H1 (cell line): ENCODE measurements around the gene PGF. TPM values are rescaled to one million over a fixed set of nuclear protein-coding genes. Genes with fewer than 3 reads are reported as not detected.
"Not testable (repeated sequence)": the region's sequence is repeated elsewhere in the genome, so short reads cannot be mapped to it uniquely, and the experiment has no call there.

Source experiments
- CTCF ChIA-PET: fragments of 300-600 bp; sonication (Branson Sonifier 250); formaldehyde crosslinking; loops from one replicate; lab custom pipeline; 2021; ENCODE audit not compliant: partially characterized antibody; lab: Charles Lee
- POLR2A ChIA-PET: fragments of 300-600 bp; sonication (Branson Sonifier 250); formaldehyde crosslinking; loops from one replicate; lab custom pipeline; 2021; ENCODE audit warnings: inconsistent platforms; ENCODE audit not compliant: partially characterized antibody; lab: Charles Lee
- DNase-seq, 2 experiments: peaks; one replicate each; pipeline versions ENCODE4 v3.0.0 to v3.0.0-alpha.2; 2010 to 2022; ENCODE audit warnings: low spot score in 2 of 2, low read depth in 1 of 2, mixed read lengths in 1 of 2
- FAIRE-seq: peaks from 2 replicates; lab custom pipeline; 2011; peaks lifted over from hg19 to GRCh38; lab: Jason Lieb, UNC
- H2AFZ ChIP-seq: 2 replicates; pipeline ENCODE4 v1.8.1; 2012; ENCODE audit warnings: low read length, inconsistent platforms
- H2AK5ac ChIP-seq: 2 replicates; pipeline ENCODE4 v1.6.1; 2013; ENCODE audit warnings: low read depth, low read length
- H2BK120ac ChIP-seq: replicated peaks from 2 replicates; pipeline ENCODE3; 2013; ENCODE audit warnings: low read depth, low read length, inconsistent platforms
- H2BK12ac ChIP-seq: 2 replicates; pipeline ENCODE4 v1.6.1; 2013; ENCODE audit warnings: low read depth, low read length
- H2BK15ac ChIP-seq: 2 replicates; pipeline ENCODE4 v1.6.1; 2013; ENCODE audit warnings: low read length
- H2BK20ac ChIP-seq: 2 replicates; pipeline ENCODE4 v1.6.1; 2013; ENCODE audit warnings: low read length
- H2BK5ac ChIP-seq: 2 replicates; pipeline ENCODE4 v1.6.1; 2013; ENCODE audit warnings: low read depth, low read length
- H3K14ac ChIP-seq: 2 replicates; pipeline ENCODE4 v1.6.1; 2013; ENCODE audit warnings: inconsistent platforms; ENCODE audit not compliant: insufficient read length
- H3K18ac ChIP-seq: 2 replicates; pipeline ENCODE4 v1.6.1; 2013; ENCODE audit warnings: low read length; ENCODE audit errors: extremely low read depth
- H3K23ac ChIP-seq: 2 replicates; pipeline ENCODE4 v1.6.1; 2013; ENCODE audit warnings: inconsistent platforms; ENCODE audit not compliant: insufficient read length
- H3K23me2 ChIP-seq: 2 replicates; pipeline ENCODE4 v1.6.1; 2013; ENCODE audit warnings: low read depth, low read length
- H3K27ac ChIP-seq: 2 replicates; pipeline ENCODE4 v1.6.1; 2011; ENCODE audit warnings: low read depth, low read length, inconsistent platforms
- H3K27me3 ChIP-seq, 4 experiments: replicated peaks in 1 of 4; 1 replicate in 1 of 4; 2 replicates in 3 of 4; pipeline versions ENCODE4 v1.6.1 to v1.8.1; 2011 to 2013; ENCODE audit warnings: low read length in 3 of 4, mild to moderate bottlenecking in 3 of 4, inconsistent platforms in 2 of 4, mixed read lengths in 2 of 4, moderate library complexity in 1 of 4; ENCODE audit not compliant: control insufficient read depth in 3 of 4, insufficient read depth in 3 of 4; ENCODE audit errors: extremely low read depth in 1 of 4
- H3K36me3 ChIP-seq, 4 experiments: 2 replicates each; pipeline versions ENCODE4 v1.6.1 to v1.8.1; 2011 to 2013; ENCODE audit warnings: mild to moderate bottlenecking in 4 of 4, low read length in 3 of 4, moderate library complexity in 2 of 4, control low read depth in 1 of 4, inconsistent platforms in 1 of 4; ENCODE audit not compliant: insufficient read depth in 4 of 4, control insufficient read depth in 2 of 4
- H3K4ac ChIP-seq: replicated peaks from 2 replicates; pipeline ENCODE3; 2013; ENCODE audit warnings: low read length, low read depth, mixed read lengths, inconsistent platforms; ENCODE audit not compliant: insufficient read length
- H3K4me1 ChIP-seq, 4 experiments: replicated peaks in 1 of 4; 1 replicate in 1 of 4; 2 replicates in 3 of 4; pipeline versions ENCODE4 v1.6.1 to v1.8.1; 2011 to 2013; ENCODE audit warnings: low read length in 3 of 4, inconsistent platforms in 2 of 4, mixed read lengths in 1 of 4; ENCODE audit not compliant: insufficient read depth in 4 of 4, control insufficient read depth in 3 of 4
- H3K4me2 ChIP-seq, 2 experiments: 2 replicates each; pipeline versions ENCODE4 v1.6.1 to v1.8.1; 2011 to 2013; ENCODE audit warnings: low read depth in 2 of 2, low read length in 2 of 2, control low read depth in 1 of 2, inconsistent platforms in 1 of 2, mild to moderate bottlenecking in 1 of 2; ENCODE audit not compliant: insufficient read depth in 1 of 2
- H3K4me3 ChIP-seq, 4 experiments: fragments of 200-600, 300-600 bp in 1 of 4; sonication (generic), shearing (Covaris generic), sonication (Bioruptor Twin) in 1 of 4; 2 replicates each; pipeline versions ENCODE4 v1.5.1 to v1.8.1; 2011 to 2016; ENCODE audit warnings: low read length in 4 of 4, low read depth in 3 of 4, control low read depth in 2 of 4, inconsistent platforms in 2 of 4, mild to moderate bottlenecking in 2 of 4, mixed read lengths in 1 of 4, moderate library complexity in 1 of 4; ENCODE audit not compliant: insufficient read depth in 2 of 4; ENCODE audit errors: extremely low read depth in 1 of 4
- H3K56ac ChIP-seq: replicated peaks from 2 replicates; pipeline ENCODE3; 2013; ENCODE audit warnings: low read depth, mild to moderate bottlenecking, mixed read lengths, low read length, inconsistent platforms; ENCODE audit not compliant: insufficient read length
- H3K79me1 ChIP-seq: 2 replicates; pipeline ENCODE4 v1.6.1; 2013; ENCODE audit warnings: low read depth, low read length, control low read depth
- H3K79me2 ChIP-seq, 2 experiments: 2 replicates each; pipeline versions ENCODE4 v1.6.1 to v1.8.1; 2012 to 2013; ENCODE audit warnings: low read length in 2 of 2, mild to moderate bottlenecking in 2 of 2, inconsistent platforms in 1 of 2; ENCODE audit not compliant: insufficient read depth in 2 of 2, control insufficient read depth in 1 of 2
- H3K9ac ChIP-seq, 4 experiments: replicated peaks in 1 of 4; 1 replicate in 1 of 4; 2 replicates in 3 of 4; pipeline versions ENCODE4 v1.6.1 to v1.8.1; 2011 to 2013; ENCODE audit warnings: low read depth in 3 of 4, low read length in 3 of 4, control low read depth in 2 of 4, mild to moderate bottlenecking in 2 of 4, moderate library complexity in 2 of 4, inconsistent platforms in 1 of 4; ENCODE audit errors: extremely low read depth in 1 of 4
- H3K9me3 ChIP-seq, 2 experiments: 2 replicates each; pipeline versions ENCODE4 v1.6.1 to v1.8.1; 2012 to 2013; ENCODE audit warnings: mild to moderate bottlenecking in 2 of 2, moderate library complexity in 2 of 2, control low read depth in 1 of 2, inconsistent platforms in 1 of 2, low read depth in 1 of 2, low read length in 1 of 2, mixed read lengths in 1 of 2; ENCODE audit not compliant: insufficient read depth in 2 of 2
- H4K20me1 ChIP-seq, 2 experiments: replicated peaks in 1 of 2; 2 replicates each; pipeline versions ENCODE3 to v1.8.1; 2011 to 2013; ENCODE audit warnings: inconsistent platforms in 2 of 2, low read length in 2 of 2, mild to moderate bottlenecking in 1 of 2; ENCODE audit not compliant: insufficient read depth in 2 of 2, control insufficient read depth in 1 of 2
- H4K5ac ChIP-seq: 2 replicates; pipeline ENCODE4 v1.6.1; 2013; ENCODE audit warnings: low read length, low read depth, mixed read lengths, inconsistent platforms; ENCODE audit not compliant: insufficient read length
- H4K8ac ChIP-seq: 2 replicates; pipeline ENCODE4 v1.8.0; 2013; ENCODE audit warnings: mild to moderate bottlenecking, moderate library complexity, low read length, inconsistent platforms; ENCODE audit not compliant: insufficient read depth; ENCODE audit errors: extremely low read depth
- H4K91ac ChIP-seq: replicated peaks from 2 replicates; pipeline ENCODE3; 2013; ENCODE audit warnings: low read length, mixed read lengths, inconsistent platforms; ENCODE audit not compliant: insufficient read length
- WGBS, 2 experiments: shearing (Covaris generic) in 1 of 2; methylation state at CpG; one replicate each; pipeline versions ENCODE4 v1.1.6 to v1.1.7; 2013 to 2015; ENCODE audit warnings: low lambda C conversion rate in 2 of 2, mixed read lengths in 2 of 2, inconsistent platforms in 1 of 2, low coverage in 1 of 2, missing lambda C conversion rate in 1 of 2; ENCODE audit not compliant: insufficient replicate concordance in 2 of 2, insufficient coverage in 1 of 2, insufficient read length in 1 of 2; ENCODE audit errors: extremely low coverage in 1 of 2, missing lambda C conversion rate in 1 of 2; 5-methylcytosine and 5-hydroxymethylcytosine counted together
- polyA plus RNA-seq, 7 experiments: library from polyadenylated mRNA; depleted of rRNA in 3 of 7; stranded (reverse) in 5 of 7; unstranded in 2 of 7; fragments of >200 nt in 5 of 7; fragments of 200-250 nt in 2 of 7; gene quantifications; 1 replicate in 5 of 7; 2 replicates in 1 of 7; 4 replicates in 1 of 7; pipeline versions ENCODE4 v1.2.1 to v1.2.3, GENCODE V29; 2011 to 2013; ENCODE audit warnings: missing spikeins in 2 of 7, mixed read lengths in 2 of 7
- total RNA-seq: library from RNA; stranded (reverse); fragmentation: NEBNext Ultra II Directional; extraction: Animal tissue kit (Norgen Biotek cat#: 25700); gene quantifications from 2 replicates; pipeline ENCODE4 v1.2.1, GENCODE V29; 2021

PGF gene
- total and polyA plus RNA-seq, 2 of the 8 experiments (the other 6 are each of a cell fraction or from before 2014, with no cell fraction given) = 2.1 to 4.1 TPM

- FAIRE-seq = not testable (repeated sequence)
- WGBS, 2 experiments = 97% methylated on average over 2 of the region's 4 CpGs; no CpG with 5 or more reads in 1 of the 2 experiments
Observed at GRCh38 chr14:74932936-74933335, 22.5 kb downstream of the PGF start.

More at GRCh38 chr14:74932936-74933335, 22.5 kb downstream of the PGF start:
- POLR2A ChIA-PET, H3K27ac ChIP-seq, H4K20me1 ChIP-seq, H2BK15ac ChIP-seq, H3K36me3 ChIP-seq, H3K4me2 ChIP-seq, H3K79me1 ChIP-seq, H4K5ac ChIP-seq, H3K79me2 ChIP-seq, H2AFZ ChIP-seq, H2BK12ac ChIP-seq, H2BK5ac ChIP-seq, H3K56ac ChIP-seq, H3K4me3 ChIP-seq, H3K14ac ChIP-seq, H3K23me2 ChIP-seq, H3K4ac ChIP-seq, H3K18ac ChIP-seq, DNase-seq, H2BK120ac ChIP-seq, H3K4me1 ChIP-seq, H2BK20ac ChIP-seq, H4K91ac ChIP-seq, H3K9ac ChIP-seq, H3K27me3 ChIP-seq, H2AK5ac ChIP-seq, H3K9me3 ChIP-seq, H4K8ac ChIP-seq, H3K23ac ChIP-seq: not testable (repeated sequence)
- CTCF ChIA-PET = interaction anchor here (4.2 to 7.1 kb wide), 2 partner anchors 13 to 26 kb away, joined by 26 to 62 read pairs; no protein-coding TSS in a partner anchor
